HG02610 (cell line): ENCODE measurements around the gene LRP10.
"Not testable (repeated sequence)": the region's sequence is repeated elsewhere in the genome, so short reads cannot be mapped to it uniquely, and the experiment has no call there.

Experiments
- ATAC-seq: cut with Tn5 transposase; IDR thresholded peaks from one replicate; pipeline ENCODE4 v1.9.1; 2021; ENCODE audit warnings: mild to moderate bottlenecking, moderate library complexity; ENCODE audit not compliant: unreplicated experiment

LRP10 gene, protein sequence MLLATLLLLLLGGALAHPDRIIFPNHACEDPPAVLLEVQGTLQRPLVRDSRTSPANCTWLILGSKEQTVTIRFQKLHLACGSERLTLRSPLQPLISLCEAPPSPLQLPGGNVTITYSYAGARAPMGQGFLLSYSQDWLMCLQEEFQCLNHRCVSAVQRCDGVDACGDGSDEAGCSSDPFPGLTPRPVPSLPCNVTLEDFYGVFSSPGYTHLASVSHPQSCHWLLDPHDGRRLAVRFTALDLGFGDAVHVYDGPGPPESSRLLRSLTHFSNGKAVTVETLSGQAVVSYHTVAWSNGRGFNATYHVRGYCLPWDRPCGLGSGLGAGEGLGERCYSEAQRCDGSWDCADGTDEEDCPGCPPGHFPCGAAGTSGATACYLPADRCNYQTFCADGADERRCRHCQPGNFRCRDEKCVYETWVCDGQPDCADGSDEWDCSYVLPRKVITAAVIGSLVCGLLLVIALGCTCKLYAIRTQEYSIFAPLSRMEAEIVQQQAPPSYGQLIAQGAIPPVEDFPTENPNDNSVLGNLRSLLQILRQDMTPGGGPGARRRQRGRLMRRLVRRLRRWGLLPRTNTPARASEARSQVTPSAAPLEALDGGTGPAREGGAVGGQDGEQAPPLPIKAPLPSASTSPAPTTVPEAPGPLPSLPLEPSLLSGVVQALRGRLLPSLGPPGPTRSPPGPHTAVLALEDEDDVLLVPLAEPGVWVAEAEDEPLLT

GRCh38 chr14:22871224-22872032 lies at the start of gene LRP10:
Gene LRP10, plus strand, starts transcription at chr14:22871740. Its CDS starts 564 bp downstream, at chr14:22872304.
- ATAC-seq = peak; percentile 75

- ATAC-seq = no peak
Observed at GRCh38 chr14:22822016-22822570, 49.4 kb upstream of the LRP10 start.

GRCh38 chr14:22822571-22823098 lies 48.9 kb upstream of the LRP10 start:
- peak; percentile 43 for ATAC-seq

- ATAC-seq = no peak
Observed at GRCh38 chr14:22824711-22825359, 46.7 kb upstream of the LRP10 start.

GRCh38 chr14:22829076-22829660 lies 42.4 kb upstream of the LRP10 start:
- not testable (repeated sequence) for ATAC-seq

DNA sequence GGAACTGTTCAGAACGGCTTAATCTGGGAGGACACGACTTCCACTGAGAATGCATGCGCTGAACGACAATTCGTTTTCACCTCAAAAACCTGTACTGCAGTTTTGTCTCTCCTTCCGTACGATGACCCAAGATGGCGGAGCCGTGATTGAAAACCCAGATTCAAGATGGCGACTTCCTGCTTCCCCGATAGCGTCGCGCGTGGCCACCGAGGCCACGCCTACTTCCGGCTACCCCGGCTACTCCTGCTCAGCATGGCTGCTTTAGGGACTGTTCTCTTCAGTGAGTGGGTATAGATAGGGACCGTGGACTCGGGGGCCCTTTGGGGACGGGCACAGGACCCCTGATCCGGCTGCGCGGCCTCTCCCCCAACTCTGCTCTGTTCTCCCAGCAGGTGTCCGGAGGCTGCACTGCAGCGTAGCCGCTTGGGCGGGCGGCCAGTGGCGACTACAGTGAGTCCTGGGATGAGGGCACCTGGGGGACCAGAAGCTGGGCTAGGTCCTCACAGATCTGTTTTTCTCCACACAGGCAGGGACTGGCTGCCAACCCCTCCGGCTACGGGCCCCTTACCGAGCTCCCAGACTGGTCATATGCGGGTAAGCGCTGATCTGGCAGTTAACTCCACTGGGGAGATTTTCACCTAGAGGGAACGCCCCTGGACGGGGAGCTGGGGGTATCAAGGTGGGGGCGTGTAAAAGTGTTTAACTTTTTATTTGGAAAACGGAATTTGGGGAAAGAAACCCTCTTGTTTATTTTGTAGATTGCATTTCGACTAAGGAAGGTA lies 41.7 kb upstream of the LRP10 start, which contains the start of gene MRPL52:
MRPL52 (plus strand) TSS at position 227 of the 782 bp plus-strand sequence; CDS start at position 253, 26 bp downstream.
- peak; percentile 70 for ATAC-seq

DNA sequence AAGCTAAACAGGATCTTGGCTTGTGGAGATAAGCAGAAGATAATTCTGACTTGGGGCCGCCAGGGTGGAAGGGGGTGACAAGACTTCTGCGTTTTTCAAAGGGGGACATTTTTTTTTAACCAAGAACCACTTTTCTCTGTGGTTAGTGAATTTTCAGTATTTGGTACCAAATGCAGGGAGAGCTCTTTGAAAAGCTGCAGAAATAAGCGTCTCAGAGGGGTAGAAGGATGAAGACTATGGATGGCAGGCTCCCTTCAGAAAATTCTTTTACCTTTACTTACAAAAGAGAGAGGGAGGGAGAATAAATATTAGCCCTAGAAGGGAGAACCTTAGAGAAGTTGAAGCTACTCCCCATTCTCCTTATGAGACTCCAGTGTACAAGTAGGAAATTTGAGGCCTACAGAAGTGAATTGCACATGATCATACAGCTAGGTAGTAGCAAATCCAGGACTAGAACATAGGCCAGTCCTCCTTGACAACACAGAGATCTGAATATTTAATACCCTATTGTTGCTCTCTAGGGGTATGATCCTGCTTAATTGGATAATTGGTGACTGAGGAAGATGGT lies 41.0 kb upstream of the LRP10 start:
- no peak for ATAC-seq

DNA sequence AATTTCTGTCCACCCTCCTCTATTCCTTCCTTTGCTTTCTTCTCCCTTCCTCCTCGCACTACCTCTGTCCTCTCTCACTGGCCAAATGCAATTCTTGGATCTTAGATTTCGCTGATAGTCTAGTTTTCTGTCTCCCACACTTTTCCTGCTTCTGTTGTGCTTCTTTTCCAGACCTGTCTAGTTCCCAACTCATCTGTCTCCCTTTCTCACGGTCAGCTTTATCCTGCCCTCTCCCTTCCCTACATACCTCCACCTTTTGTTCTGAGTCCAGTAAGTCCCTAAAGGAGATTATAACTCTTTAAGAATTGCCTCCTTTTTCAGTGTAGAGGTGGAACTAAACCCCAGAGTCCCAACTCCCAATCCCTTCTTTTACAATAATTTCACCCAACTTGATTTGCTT lies 36.0 kb upstream of the LRP10 start:
- no peak for ATAC-seq

DNA sequence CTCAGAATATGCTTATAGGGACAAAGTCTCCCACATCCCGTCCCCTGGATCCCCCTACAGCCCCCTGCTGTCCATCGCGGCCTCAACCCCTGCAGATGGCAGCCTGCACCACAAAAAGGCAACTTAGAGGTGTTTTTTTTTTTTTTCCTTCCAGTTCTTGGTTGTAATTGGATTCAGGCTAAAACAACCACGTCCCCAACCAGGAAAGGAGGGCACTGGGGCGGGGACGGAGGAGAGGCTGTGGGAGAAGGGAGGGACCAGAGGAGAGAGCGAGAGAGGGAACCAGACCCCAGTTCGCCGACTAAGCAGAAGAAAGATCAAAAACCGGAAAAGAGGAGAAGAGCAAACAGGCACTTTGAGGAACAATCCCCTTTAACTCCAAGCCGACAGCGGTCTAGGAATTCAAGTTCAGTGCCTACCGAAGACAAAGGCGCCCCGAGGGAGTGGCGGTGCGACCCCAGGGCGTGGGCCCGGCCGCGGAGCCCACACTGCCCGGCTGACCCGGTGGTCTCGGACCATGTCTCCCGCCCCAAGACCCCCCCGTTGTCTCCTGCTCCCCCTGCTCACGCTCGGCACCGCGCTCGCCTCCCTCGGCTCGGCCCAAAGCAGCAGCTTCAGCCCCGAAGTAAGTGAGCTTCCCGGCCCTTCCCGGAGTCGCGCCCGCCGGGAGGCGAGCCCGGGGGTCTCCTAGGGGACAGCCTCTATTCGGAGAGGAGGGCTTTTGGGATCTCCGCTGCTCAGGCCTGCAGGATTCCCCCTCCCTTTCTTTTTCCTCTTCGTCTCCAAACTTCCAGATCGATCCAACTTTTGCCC lies 35.0 kb upstream of the LRP10 start, which contains the start of gene MMP14:
MMP14 (plus strand) TSS at position 285 of the 813 bp plus-strand sequence; CDS start at position 518, 233 bp downstream.
- ATAC-seq = no peak

GRCh38 chr14:22837114-22837749 lies 34.3 kb upstream of the LRP10 start:
- ATAC-seq = no peak

GRCh38 chr14:22837750-22838538 lies 33.6 kb upstream of the LRP10 start:
- no peak for ATAC-seq

- ATAC-seq = no peak
Observed at GRCh38 chr14:22838631-22839041, 32.9 kb upstream of the LRP10 start.

GRCh38 chr14:22839159-22839779 lies 32.3 kb upstream of the LRP10 start:
- no peak for ATAC-seq

GRCh38 chr14:22841311-22841710 lies 30.2 kb upstream of the LRP10 start:
- ATAC-seq = no peak

GRCh38 chr14:22841769-22842168 lies 29.8 kb upstream of the LRP10 start:
- ATAC-seq = no peak
